GM10266 (cell line): ENCODE results near the gene RIPK3.

Experiments
- DNase-seq: peaks from one replicate; pipeline ENCODE4 v3.0.0; 2012; ENCODE audit errors: extremely low spot score
- CTCF ChIP-seq: IDR thresholded peaks from 2 replicates; pipeline ENCODE4 v1.5.1; 2012; ENCODE audit warnings: mild to moderate bottlenecking, low read depth; ENCODE audit not compliant: control insufficient read depth, insufficient read depth; ENCODE audit errors: missing control alignments

Gene RIPK3

GRCh38 chr14:24308342-24309124 is 31.3 kb downstream of the RIPK3 start:
- no peak for TF ChIP-seq CTCF
- DNase-seq: no peak

GRCh38 chr14:24307575-24308341 is 32.0 kb downstream of the RIPK3 start, which contains the start of gene CIDEB:
Gene CIDEB (minus strand): TSS chr14:24307977. CDS start chr14:24307858, 119 bp downstream.
- DNase-seq: peak; percentile 82
- peak; percentile 91 for TF ChIP-seq CTCF

GRCh38 chr14:24307156-24307574 is 32.6 kb downstream of the RIPK3 start:
- no peak for DNase-seq
- no peak for TF ChIP-seq CTCF

GRCh38 chr14:24304019-24304387 is 35.8 kb downstream of the RIPK3 start:
- no peak for TF ChIP-seq CTCF
- no peak for DNase-seq

- DNase-seq: no peak
- no peak for TF ChIP-seq CTCF
These were observed 39.3 kb downstream of the RIPK3 start for GRCh38 chr14:24300326-24300980.

- no peak for TF ChIP-seq CTCF
- peak; percentile 95 for DNase-seq
These were observed 40.3 kb downstream of the RIPK3 start, which contains the start of the genes DHRS1 and NOP9 for GRCh38 chr14:24299255-24300191. Gene DHRS1 (minus strand): TSS chr14:24299780. CDS start chr14:24299106, 674 bp downstream. Gene NOP9 (plus strand): TSS chr14:24299850. CDS start chr14:24299955, 105 bp downstream.
